GM10266 (cell line): ENCODE measurements around the gene OSBPL5.

Source experiments
- DNase-seq: peaks from one replicate; pipeline ENCODE4 v3.0.0; 2012; ENCODE audit errors: extremely low spot score
- TF ChIP-seq, protein P1 (sequence below): IDR thresholded peaks from 2 replicates; pipeline ENCODE4 v1.5.1; 2012; ENCODE audit warnings: mild to moderate bottlenecking, low read depth; ENCODE audit not compliant: control insufficient read depth, insufficient read depth; ENCODE audit errors: missing control alignments

The OSBPL5 gene

DNA sequence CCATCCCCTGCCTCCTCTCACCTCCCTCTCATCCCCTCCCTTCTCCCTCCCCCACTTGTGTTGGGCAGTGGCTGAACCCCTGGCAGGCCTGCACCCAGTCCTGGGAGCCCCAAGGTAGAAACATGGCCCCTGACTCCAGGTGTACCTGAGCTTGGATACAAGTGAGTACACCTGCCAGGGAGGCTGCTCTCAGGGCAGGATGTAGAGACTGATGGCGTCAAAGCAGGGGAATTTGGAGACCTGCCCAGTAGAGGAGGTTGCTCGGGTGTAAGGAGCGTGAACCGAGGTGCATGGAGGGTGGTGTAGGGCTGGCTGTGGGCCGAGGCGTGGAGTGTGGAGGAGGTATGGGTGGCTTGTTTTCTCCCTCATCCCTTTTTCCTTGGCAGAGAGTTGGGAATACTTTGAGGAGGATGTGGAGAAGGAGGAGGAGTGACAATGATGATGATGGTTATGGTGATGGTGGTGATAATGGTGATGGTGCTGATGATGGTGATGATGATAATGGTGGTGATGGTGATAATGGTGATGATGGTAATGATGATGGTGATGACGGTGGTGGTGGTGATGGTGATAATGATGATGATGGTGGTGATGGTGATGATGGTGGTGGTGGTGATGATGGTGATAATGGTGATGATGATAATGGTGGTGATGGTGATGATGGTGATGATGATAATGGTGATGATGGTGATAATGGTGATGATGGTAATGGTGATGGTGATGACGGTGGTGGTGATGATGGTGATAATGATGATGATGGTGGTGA is 41.2 kb upstream of the OSBPL5 start:
- no peak for DNase-seq
- TF ChIP-seq, protein P1, sequence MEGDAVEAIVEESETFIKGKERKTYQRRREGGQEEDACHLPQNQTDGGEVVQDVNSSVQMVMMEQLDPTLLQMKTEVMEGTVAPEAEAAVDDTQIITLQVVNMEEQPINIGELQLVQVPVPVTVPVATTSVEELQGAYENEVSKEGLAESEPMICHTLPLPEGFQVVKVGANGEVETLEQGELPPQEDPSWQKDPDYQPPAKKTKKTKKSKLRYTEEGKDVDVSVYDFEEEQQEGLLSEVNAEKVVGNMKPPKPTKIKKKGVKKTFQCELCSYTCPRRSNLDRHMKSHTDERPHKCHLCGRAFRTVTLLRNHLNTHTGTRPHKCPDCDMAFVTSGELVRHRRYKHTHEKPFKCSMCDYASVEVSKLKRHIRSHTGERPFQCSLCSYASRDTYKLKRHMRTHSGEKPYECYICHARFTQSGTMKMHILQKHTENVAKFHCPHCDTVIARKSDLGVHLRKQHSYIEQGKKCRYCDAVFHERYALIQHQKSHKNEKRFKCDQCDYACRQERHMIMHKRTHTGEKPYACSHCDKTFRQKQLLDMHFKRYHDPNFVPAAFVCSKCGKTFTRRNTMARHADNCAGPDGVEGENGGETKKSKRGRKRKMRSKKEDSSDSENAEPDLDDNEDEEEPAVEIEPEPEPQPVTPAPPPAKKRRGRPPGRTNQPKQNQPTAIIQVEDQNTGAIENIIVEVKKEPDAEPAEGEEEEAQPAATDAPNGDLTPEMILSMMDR: no peak

DNA sequence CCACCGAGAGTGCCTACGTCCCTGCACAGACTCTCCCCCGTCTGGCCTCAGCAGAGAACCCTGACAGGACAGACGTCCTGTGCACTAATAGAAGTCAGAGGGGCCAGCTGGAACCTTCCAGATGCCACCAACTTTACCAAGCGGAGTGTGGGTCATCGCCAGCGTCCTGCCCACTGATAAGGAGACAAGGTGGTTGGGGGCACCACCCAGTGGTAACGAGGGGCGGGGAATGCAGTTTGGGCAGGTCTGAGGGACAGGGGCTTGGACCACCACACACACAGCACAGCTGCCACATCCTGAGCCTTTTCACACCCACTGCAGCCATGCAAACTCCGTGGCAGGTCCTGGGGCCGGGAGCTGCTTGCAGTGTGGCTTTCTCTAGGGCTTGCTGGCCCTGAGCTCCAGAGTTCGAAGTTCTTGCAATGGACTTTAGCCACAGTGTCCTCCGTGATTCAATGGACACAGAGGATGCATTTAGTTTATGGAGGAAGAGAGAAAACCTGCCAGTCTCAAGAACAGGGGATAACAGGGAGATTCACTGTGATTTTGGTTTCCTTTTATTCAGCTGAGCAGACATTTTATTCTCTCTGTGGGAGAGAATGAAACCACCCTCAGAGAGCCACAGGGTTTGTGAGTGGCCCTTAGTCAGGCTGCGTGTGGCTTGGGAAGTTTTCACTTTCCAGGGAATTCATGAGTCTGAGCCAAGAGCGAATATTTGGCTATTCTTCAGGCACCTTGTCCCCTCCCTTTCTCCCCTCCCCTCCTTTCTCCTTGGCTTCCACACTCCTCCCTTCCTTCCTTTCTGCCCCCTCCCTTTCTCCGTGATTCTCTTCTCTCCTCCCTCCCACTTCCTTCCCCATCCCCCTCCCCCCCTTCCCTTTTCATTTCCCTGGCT is 40.4 kb upstream of the OSBPL5 start:
- TF ChIP-seq, protein P1: no peak
- no peak for DNase-seq

DNA sequence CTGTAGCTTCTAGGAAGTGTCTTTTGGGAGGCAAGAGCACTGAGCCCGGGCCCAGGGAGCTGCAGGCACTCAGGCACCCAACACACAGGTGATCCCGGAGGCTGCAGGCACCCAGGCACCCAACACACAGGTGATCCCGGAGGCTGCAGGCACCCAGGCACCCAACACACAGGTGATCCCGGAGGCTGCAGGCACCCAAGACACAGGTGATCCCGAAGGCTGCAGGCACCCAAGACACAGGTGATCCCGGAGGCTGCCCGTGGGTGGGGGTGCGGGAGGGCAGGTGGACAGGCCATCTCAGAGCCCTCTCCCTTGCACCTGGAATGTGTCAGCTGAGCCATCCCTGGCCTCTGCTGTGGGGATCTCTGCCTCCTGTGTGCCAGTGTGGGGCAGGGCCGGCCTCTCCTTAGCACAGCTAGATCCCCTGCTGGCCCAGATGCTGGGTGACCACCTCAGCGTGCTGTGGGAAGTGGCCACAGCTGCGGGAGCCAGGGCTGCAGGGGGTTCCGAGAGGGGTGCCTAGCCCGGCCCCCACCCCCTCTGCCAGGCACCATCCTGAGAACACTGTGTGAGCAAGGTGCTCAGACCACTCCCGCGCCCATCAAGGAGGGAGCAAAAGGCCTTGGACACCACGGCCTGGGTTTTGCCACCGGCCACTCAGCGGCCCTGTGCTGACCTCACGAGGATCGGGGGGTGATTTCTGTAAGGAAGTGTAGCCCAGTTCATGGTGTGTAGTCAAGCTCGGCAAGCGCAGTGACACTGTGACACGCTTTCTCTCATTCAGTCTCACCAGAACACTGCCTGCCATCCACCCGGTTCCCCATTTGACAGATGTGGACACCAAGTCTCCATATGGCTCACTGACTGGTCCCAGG is 39.3 kb upstream of the OSBPL5 start:
- TF ChIP-seq, protein P1: no peak
- no peak for DNase-seq

DNA sequence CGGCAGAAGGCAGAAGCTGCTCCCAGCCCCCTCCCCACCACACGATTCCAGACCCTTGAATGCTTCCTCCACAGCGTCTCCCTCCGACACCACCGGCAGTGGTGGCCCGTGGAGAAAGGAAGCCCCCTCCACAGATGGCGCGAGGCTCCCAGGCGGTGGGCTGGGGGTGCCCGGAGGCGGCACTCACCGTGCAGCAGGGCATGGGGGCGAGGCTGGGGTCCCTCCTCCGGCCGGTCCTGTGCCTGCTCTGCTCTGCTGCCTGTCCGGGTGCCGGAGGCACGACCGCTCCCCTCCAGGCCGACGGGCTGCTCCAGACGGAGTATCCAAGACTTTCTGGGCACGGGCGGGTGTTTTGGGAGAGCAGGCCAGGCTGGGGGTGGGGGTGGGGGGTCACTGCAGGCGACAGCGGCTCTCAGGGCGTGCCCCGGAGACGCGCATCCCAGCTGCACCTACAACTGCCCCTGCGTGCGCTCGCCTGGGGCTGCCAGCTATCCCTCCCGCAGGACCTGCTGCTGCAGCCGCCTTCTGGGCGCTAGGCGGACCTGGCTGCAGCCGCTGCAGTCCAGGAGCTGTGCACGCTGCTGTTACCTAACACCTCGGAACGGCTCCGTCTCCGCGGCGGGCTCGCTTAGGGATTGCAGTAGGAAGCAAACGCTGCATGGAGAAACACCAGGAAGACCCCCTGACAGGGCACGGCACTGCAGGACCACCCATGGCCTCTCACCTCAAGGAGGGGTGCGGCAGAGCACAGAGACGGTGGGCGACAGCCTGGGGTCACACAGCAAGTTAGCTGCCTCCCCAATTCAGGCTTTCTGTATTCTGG is 38.3 kb upstream of the OSBPL5 start:
- TF ChIP-seq, protein P1: no peak
- no peak for DNase-seq

DNA sequence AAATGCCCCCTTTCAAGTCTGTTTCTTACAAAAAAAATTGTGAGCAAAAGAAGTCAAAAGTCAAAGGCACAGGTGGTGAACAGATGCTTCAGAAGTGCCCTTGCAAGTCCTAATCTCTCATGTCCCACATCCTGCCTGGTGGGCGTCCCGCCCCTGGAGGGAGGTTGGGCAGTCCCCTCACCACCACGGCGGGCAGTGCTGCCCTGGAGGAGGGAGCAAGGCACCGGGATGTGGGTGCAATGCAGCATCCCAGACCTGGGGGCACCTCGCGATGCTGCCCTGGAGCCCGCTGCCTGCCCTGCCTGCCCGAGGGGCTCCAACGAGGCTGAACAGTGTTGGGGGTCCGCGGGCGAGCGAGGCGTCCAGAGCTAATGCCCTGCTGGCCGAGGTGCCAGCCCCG is 37.6 kb upstream of the OSBPL5 start:
- no peak for DNase-seq
- TF ChIP-seq, protein P1: no peak

DNA sequence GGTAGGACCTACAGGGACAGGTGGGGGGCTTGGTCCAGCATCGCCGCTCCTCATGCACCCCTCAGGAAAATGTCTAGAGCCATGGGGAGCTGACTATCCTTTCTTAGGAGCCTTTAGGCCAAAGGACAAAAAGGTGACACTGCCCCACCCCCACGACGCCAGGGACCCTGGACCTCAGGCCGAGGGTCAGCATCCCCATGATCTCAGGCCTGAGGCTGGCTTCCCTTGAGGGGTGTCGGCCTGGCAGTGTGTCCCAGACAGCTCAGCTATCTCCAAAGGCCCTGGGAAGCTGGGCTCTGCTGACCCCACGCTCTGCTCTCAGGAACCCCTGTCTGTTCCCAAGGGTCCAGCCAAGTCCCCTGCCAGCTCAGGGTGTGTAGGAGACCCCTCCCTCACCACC is 37.2 kb upstream of the OSBPL5 start:
- TF ChIP-seq, protein P1: no peak
- DNase-seq: no peak
